ENCODE results near the gene PCNX3. TPM values are rescaled to one million over a fixed set of nuclear protein-coding genes. Genes with fewer than 3 reads are reported as not detected.

The PCNX3 gene
- total RNA-seq, 4 donors from 2014 or later, result 60.2 to 106 (median 81.3) TPM

DNA sequence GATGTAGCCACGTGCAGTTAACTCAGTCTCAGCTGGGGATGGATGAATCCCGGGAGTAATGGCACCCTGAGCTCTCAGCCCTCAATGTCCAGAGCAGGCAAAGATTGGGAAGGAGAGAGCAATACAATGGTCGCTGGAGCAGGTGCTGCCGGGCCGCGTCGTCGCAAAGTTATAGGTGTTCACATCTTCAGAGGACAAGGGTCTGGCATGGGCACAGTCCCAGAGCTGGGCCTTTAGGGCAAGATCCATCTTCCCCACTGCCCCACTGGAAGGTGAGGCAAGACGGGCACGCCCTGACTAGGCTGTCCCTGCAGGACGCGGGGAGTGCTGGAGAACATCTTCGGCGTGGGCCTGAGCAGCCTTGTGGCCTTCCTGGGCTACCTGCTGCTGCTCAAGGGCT lies 7.6 kb downstream of the PCNX3 start:
- H3K4me3 ChIP-seq, result no peak overlapping the region
- no peaks in the 10 kb centered on the region for H3K9me3 ChIP-seq
- H3K27me3 ChIP-seq, result no peaks in the 10 kb centered on the region
- TF ChIP-seq, protein P1, sequence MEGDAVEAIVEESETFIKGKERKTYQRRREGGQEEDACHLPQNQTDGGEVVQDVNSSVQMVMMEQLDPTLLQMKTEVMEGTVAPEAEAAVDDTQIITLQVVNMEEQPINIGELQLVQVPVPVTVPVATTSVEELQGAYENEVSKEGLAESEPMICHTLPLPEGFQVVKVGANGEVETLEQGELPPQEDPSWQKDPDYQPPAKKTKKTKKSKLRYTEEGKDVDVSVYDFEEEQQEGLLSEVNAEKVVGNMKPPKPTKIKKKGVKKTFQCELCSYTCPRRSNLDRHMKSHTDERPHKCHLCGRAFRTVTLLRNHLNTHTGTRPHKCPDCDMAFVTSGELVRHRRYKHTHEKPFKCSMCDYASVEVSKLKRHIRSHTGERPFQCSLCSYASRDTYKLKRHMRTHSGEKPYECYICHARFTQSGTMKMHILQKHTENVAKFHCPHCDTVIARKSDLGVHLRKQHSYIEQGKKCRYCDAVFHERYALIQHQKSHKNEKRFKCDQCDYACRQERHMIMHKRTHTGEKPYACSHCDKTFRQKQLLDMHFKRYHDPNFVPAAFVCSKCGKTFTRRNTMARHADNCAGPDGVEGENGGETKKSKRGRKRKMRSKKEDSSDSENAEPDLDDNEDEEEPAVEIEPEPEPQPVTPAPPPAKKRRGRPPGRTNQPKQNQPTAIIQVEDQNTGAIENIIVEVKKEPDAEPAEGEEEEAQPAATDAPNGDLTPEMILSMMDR (IDR thresholded peaks at IDR 0.05), result no peak
- no peak for TF ChIP-seq POLR2A (IDR thresholded peaks at IDR 0.05)
- DNase-seq, result no peak
- peaks cover 0 to 100% (median 0%) of the 10 kb centered on the region in 3 donors for H3K36me3 ChIP-seq
- H3K4me1 ChIP-seq, result no peaks in the 10 kb centered on the region
- H3K27ac ChIP-seq, result no peak overlapping the region

DNA sequence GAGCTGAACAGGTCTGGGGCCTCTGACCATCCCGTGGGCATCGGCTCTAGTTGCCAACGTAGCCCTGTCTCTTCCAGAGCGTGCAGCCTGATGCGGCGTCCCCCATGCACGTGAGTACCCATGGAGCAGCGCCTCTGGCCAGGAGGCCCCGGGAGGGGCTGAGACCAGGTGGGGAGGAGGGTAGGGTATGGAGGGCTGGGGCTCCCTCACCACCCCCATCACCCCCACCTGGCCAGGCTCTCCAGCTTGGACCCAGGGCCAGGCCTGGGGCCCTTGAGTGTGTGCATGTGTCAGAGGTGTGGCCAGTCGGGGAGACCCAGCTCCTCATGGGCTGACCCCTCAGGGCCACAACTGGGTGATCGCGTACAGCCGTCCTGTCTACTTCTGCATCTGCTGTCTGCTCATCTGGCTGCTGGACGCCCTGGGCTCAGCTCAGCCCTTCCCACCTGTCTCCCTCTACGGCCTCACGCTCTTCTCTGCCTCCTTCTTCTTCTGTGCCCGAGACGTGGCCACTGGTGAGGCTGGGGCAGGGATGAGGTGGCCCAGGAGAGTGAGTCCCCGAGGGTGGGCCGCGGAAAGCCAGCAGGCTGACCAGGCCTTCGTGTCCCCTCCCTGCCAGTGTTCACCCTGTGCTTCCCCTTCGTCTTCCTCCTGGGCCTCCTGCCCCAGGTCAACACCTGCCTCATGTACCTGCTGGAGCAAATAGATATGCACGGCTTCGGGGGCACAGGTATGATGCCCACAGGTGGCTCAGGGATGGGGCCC lies 8.5 kb downstream of the PCNX3 start:
- no peak overlapping the region for H3K4me3 ChIP-seq
- H3K4me1 ChIP-seq, result no peaks in the 10 kb centered on the region
- H3K27ac ChIP-seq, result no peak overlapping the region
- DNase-seq, result no peak
- no peaks in the 10 kb centered on the region for H3K27me3 ChIP-seq
- TF ChIP-seq, protein P1 (IDR thresholded peaks at IDR 0.05), result no peak
- no peak for TF ChIP-seq POLR2A (IDR thresholded peaks at IDR 0.05)
- H3K9me3 ChIP-seq, result no peaks in the 10 kb centered on the region
- H3K36me3 ChIP-seq, result peaks cover 0 to 100% (median 0%) of the 10 kb centered on the region in 3 donors

GRCh38 chr11:65624931-65625627 lies 9.5 kb downstream of the PCNX3 start:
- no peaks in the 10 kb centered on the region for H3K9me3 ChIP-seq
- H3K4me3 ChIP-seq, result no peak overlapping the region
- TF ChIP-seq POLR2A (IDR thresholded peaks at IDR 0.05), result no peak
- TF ChIP-seq, protein P1 (IDR thresholded peaks at IDR 0.05), result no peak
- no peak overlapping the region for H3K27ac ChIP-seq
- H3K27me3 ChIP-seq, result no peaks in the 10 kb centered on the region
- no peak for DNase-seq
- H3K4me1 ChIP-seq, result no peaks in the 10 kb centered on the region
- peaks cover 0 to 100% (median 0%) of the 10 kb centered on the region in 3 donors for H3K36me3 ChIP-seq

GRCh38 chr11:65625628-65626342 lies 10.2 kb downstream of the PCNX3 start:
- peak; percentile 72 to 84 (median 74) for DNase-seq
- H3K27ac ChIP-seq, result peak overlapping the region in 1 of 4 donors; percentile 15
- H3K4me1 ChIP-seq, result no peaks in the 10 kb centered on the region
- no peak overlapping the region for H3K4me3 ChIP-seq
- no peaks in the 10 kb centered on the region for H3K27me3 ChIP-seq
- no peaks in the 10 kb centered on the region for H3K9me3 ChIP-seq
- peaks cover 0 to 100% (median 0%) of the 10 kb centered on the region in 3 donors for H3K36me3 ChIP-seq
- TF ChIP-seq, protein P1 (IDR thresholded peaks at IDR 0.05), result peak; percentile 64 to 75 (median 65)
- no peak for TF ChIP-seq POLR2A (IDR thresholded peaks at IDR 0.05)

DNA sequence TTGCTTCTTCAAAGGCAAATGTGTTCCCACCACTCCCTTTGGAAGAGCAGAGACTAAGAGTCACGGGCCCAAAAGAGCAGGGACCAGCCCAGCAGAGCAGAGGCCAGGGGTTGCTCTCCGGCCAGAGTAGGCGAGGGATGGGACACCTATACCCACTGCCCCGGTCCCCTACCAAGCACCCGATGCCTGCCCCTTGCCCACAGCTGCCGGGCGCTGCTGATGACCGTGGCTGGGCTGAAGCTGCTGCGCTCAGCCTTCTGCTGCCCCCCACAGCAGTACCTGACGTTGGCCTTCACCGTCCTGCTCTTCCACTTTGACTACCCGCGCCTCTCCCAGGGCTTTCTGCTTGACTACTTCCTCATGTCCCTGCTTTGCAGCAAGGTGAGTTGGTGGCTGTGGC lies 11.6 kb downstream of the PCNX3 start:
- Histone ChIP-seq H3K4me3 (no peak overlapping the region), H3K9me3 (no peaks in the 10 kb centered on the region), H3K27ac (no peak overlapping the region), H3K36me3 (peaks cover 0 to 100% (median 0%) of the 10 kb centered on the region in 3 donors), H3K4me1 (no peaks in the 10 kb centered on the region), H3K27me3 (no peaks in the 10 kb centered on the region)
- DNase-seq, result no peak
- TF ChIP-seq POLR2A (IDR thresholded peaks at IDR 0.05), result no peak
- TF ChIP-seq, protein P1 (IDR thresholded peaks at IDR 0.05), result no peak

Data from Peyer's patch (tissue), 4 donors.